Measurements from ENCODE around the gene ERMAP. TPM values are rescaled to one million over a fixed set of nuclear protein-coding genes. Genes with fewer than 3 reads are reported as not detected.

ERMAP gene
- total and polyA plus RNA-seq, 10 of the 15 experiments (the other 5 are each of a cell fraction or from before 2014, with no cell fraction given): 1.4 to 6.8 (median 4.1) TPM

GRCh38 chr1:42816585-42817439 lies at the start of gene ERMAP, which contains the start of gene SVBP (continued):
- TF ChIP-seq, protein P1, sequence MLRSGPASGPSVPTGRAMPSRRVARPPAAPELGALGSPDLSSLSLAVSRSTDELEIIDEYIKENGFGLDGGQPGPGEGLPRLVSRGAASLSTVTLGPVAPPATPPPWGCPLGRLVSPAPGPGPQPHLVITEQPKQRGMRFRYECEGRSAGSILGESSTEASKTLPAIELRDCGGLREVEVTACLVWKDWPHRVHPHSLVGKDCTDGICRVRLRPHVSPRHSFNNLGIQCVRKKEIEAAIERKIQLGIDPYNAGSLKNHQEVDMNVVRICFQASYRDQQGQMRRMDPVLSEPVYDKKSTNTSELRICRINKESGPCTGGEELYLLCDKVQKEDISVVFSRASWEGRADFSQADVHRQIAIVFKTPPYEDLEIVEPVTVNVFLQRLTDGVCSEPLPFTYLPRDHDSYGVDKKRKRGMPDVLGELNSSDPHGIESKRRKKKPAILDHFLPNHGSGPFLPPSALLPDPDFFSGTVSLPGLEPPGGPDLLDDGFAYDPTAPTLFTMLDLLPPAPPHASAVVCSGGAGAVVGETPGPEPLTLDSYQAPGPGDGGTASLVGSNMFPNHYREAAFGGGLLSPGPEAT (IDR thresholded peaks at IDR 0.05; ENCODE audit: low read depth): peak; percentile 78; the same call in 1 of the 2 replicates
- TF ChIP-seq ZNF622 (IDR thresholded peaks at IDR 0.05) (no peak), DPF2 (IDR thresholded peaks at IDR 0.05) (peak; percentile 74), SKIL (IDR thresholded peaks at IDR 0.05; ENCODE audit: low read depth, poor library complexity, severe bottlenecking) (no peak), KDM1A (IDR thresholded peaks at IDR 0.05; ENCODE audit: borderline replicate concordance) (no peak), ETV6 (conservative IDR thresholded peaks at IDR 0.05 in 1 of 2, IDR thresholded peaks at IDR 0.05 in 1 of 2; ENCODE audit: borderline replicate concordance in 1 of 2, low read depth in 1 of 2) (no peak), NR2F1 (conservative IDR thresholded peaks at IDR 0.05) (peak; percentile 67), ASH2L (IDR thresholded peaks at IDR 0.05; ENCODE audit: borderline replicate concordance, low read depth) (no peak), STAT1 (conservative IDR thresholded peaks at IDR 0.05) (no peak), RAD21 (IDR thresholded peaks at IDR 0.05; ENCODE audit: insufficient read depth, low read depth, low read length) (no peak), SUZ12 (IDR thresholded peaks at IDR 0.05; ENCODE audit: unreplicated experiment) (no peak), ATF7 (IDR thresholded peaks at IDR 0.05; ENCODE audit: low read depth) (no peak), ZNF207 (IDR thresholded peaks at IDR 0.05; ENCODE audit: borderline replicate concordance) (no peak), PAX8 (IDR thresholded peaks at IDR 0.05) (no peak), MTA2 (IDR thresholded peaks at IDR 0.05; ENCODE audit: low read depth) (0 out of 2 replicates have a peak, but pooled peaks have one; percentile 37), BRCA1 (IDR thresholded peaks at IDR 0.05; ENCODE audit: low read depth, low read length) (no peak), KAT2A (conservative IDR thresholded peaks at IDR 0.05; ENCODE audit: control insufficient read depth, low read depth, low read length) (no peak), ZNF384 (IDR thresholded peaks at IDR 0.05; ENCODE audit: borderline replicate concordance, low read depth, low read length) (no peak), FOXK2 (IDR thresholded peaks at IDR 0.05) (no peak), CREB1 (IDR thresholded peaks at IDR 0.05; ENCODE audit: low read depth) (no peak), SMC3 (IDR thresholded peaks at IDR 0.05; ENCODE audit: borderline replicate concordance, low read length) (no peak), PAX5 (IDR thresholded peaks at IDR 0.05; ENCODE audit: borderline replicate concordance, low read depth, low read length) (no peak), LARP7 (IDR thresholded peaks at IDR 0.05) (no peak; the same call in none of the 2 replicates)
- TF ChIP-seq, protein P2, sequence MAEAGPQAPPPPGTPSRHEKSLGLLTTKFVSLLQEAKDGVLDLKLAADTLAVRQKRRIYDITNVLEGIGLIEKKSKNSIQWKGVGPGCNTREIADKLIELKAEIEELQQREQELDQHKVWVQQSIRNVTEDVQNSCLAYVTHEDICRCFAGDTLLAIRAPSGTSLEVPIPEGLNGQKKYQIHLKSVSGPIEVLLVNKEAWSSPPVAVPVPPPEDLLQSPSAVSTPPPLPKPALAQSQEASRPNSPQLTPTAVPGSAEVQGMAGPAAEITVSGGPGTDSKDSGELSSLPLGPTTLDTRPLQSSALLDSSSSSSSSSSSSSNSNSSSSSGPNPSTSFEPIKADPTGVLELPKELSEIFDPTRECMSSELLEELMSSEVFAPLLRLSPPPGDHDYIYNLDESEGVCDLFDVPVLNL (IDR thresholded peaks at IDR 0.05; ENCODE audit: low read depth, low read length): no peak
- TF ChIP-seq, protein P3, sequence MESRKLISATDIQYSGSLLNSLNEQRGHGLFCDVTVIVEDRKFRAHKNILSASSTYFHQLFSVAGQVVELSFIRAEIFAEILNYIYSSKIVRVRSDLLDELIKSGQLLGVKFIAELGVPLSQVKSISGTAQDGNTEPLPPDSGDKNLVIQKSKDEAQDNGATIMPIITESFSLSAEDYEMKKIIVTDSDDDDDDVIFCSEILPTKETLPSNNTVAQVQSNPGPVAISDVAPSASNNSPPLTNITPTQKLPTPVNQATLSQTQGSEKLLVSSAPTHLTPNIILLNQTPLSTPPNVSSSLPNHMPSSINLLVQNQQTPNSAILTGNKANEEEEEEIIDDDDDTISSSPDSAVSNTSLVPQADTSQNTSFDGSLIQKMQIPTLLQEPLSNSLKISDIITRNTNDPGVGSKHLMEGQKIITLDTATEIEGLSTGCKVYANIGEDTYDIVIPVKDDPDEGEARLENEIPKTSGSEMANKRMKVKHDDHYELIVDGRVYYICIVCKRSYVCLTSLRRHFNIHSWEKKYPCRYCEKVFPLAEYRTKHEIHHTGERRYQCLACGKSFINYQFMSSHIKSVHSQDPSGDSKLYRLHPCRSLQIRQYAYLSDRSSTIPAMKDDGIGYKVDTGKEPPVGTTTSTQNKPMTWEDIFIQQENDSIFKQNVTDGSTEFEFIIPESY (IDR thresholded peaks at IDR 0.05): no peak
